Loucy (cell line): Measurements from ENCODE around the gene ADCY2.

ENCODE experiments used
- CTCF ChIP-seq: fragments of 200-600 bp; sonication (generic); conservative IDR thresholded peaks from 2 replicates; pipeline ENCODE4 v1.5.1; 2014; ENCODE audit warnings: mild to moderate bottlenecking, antibody characterized with exemption, low read length
- EZH2phosphoT487 ChIP-seq: fragments of 200-600 bp; IDR thresholded peaks from 2 replicates; pipeline ENCODE4 v1.6.1; 2018; ENCODE audit warnings: antibody characterized with exemption, mild to moderate bottlenecking, moderate library complexity, borderline replicate concordance

- TF ChIP-seq CTCF (no peak), EZH2phosphoT487 (no peak)
These were observed 34.3 kb upstream of the ADCY2 start for GRCh38 chr5:7361593-7361992.
